Measurements from ENCODE around the gene SLC9B1. TPM values are rescaled to one million over a fixed set of nuclear protein-coding genes. Genes with fewer than 3 reads are reported as not detected.
"Not testable (repeated sequence)": the region's sequence is repeated elsewhere in the genome, so short reads cannot be mapped to it uniquely, and the experiment has no call there.

Gene SLC9B1
- polyA plus RNA-seq, 6 donors from 2014 or later: 1.7 to 12.5 (median 2.6) TPM

GRCh38 chr4:102993985-102994384 lies 25.5 kb downstream of the SLC9B1 start:
- not testable (repeated sequence) for ATAC-seq (ENCODE audit: low read depth in 2 of 2)
- peaks cover 11 to 18% of the 10 kb centered on the region in 2 donors for H3K36me3 Mint-ChIP-seq
- H3K9me3 Mint-ChIP-seq: peaks cover 8 to 39% (median 21%) of the 10 kb centered on the region in 7 donors

GRCh38 chr4:102988429-102989020 lies 31.0 kb downstream of the SLC9B1 start:
- no peaks in the 10 kb centered on the region for H3K27me3 Mint-ChIP-seq
- no peak overlapping the region for H3K4me3 Mint-ChIP-seq
- H3K36me3 Mint-ChIP-seq: peaks cover 18 to 22% of the 10 kb centered on the region in 2 donors
- no peak for ATAC-seq (ENCODE audit: low read depth in 2 of 2)
- H3K4me1 Mint-ChIP-seq: no peaks in the 10 kb centered on the region
- no peak overlapping the region for H3K27ac Mint-ChIP-seq
- H3K9me3 Mint-ChIP-seq: peaks cover 0 to 11% (median 10%) of the 10 kb centered on the region in 7 donors
- no peak for DNase-seq

More at GRCh38 chr4:102993985-102994384, 25.5 kb downstream of the SLC9B1 start:
- not testable (repeated sequence) for H3K4me3 Mint-ChIP-seq, DNase-seq, H3K4me1 Mint-ChIP-seq, H3K27ac Mint-ChIP-seq, H3K27me3 Mint-ChIP-seq

DNA sequence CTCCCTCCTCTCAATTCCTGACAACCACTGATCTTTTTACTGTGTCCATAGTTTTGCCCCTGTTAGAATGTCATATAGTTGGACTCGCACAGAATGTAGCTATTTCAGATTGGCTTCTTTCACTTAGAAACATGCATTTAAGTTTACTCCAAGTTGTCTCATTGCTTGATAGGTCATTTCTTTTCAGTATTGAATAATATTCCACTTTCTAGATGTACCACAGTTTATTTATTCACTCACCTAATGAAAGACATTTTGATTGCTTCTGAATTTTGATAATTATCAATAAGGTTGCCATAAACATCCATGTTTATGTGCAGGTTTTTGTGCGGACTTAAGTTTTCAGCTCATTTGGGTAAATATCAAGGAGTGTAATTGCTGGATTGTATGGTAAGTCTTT lies 38.5 kb downstream of the SLC9B1 start:
- no peaks in the 10 kb centered on the region for H3K27me3 Mint-ChIP-seq
- peaks cover 5 to 19% (median 8%) of the 10 kb centered on the region in 7 donors for H3K9me3 Mint-ChIP-seq
- H3K4me1 Mint-ChIP-seq: no peaks in the 10 kb centered on the region
- ATAC-seq (ENCODE audit: low read depth in 2 of 2) (no peak), DNase-seq (no peak)
- peaks cover 13 to 27% of the 10 kb centered on the region in 2 donors for H3K36me3 Mint-ChIP-seq
- H3K27ac Mint-ChIP-seq: no peak overlapping the region
- no peak overlapping the region for H3K4me3 Mint-ChIP-seq

- H3K4me1 Mint-ChIP-seq; DNase-seq; ATAC-seq (ENCODE audit: low read depth in 2 of 2); H3K4me3 Mint-ChIP-seq; H3K27me3 Mint-ChIP-seq: not testable (repeated sequence)
- H3K9me3 Mint-ChIP-seq: peaks cover 3 to 18% (median 11%) of the 10 kb centered on the region in 7 donors
- H3K36me3 Mint-ChIP-seq: peaks cover 6 to 14% of the 10 kb centered on the region in 2 donors
- peak overlapping the region in 1 of 6 donors; percentile 47 for H3K27ac Mint-ChIP-seq
Observed at GRCh38 chr4:102961813-102962212, 57.7 kb downstream of the SLC9B1 start.

GRCh38 chr4:102959496-102959895 lies 60.0 kb downstream of the SLC9B1 start:
- Mint-ChIP-seq H3K27me3 (no peaks in the 10 kb centered on the region), H3K9me3 (peaks cover 4 to 34% (median 17%) of the 10 kb centered on the region in 7 donors), H3K36me3 (peaks cover 19 to 26% of the 10 kb centered on the region in 2 donors), H3K4me3 (no peak overlapping the region), H3K27ac (no peak overlapping the region), H3K4me1 (no peaks in the 10 kb centered on the region)
- ATAC-seq (ENCODE audit: low read depth in 2 of 2): no peak
- DNase-seq: no peak

GRCh38 chr4:102945066-102945465 lies 74.4 kb downstream of the SLC9B1 start:
- DNase-seq: no peak
- no peak overlapping the region for H3K27ac Mint-ChIP-seq
- peaks cover 21 to 22% of the 10 kb centered on the region in 2 donors for H3K36me3 Mint-ChIP-seq
- no peaks in the 10 kb centered on the region for H3K27me3 Mint-ChIP-seq
- ATAC-seq (ENCODE audit: low read depth in 2 of 2): no peak
- H3K4me3 Mint-ChIP-seq: no peak overlapping the region
- H3K9me3 Mint-ChIP-seq: peaks cover 0 to 17% (median 9%) of the 10 kb centered on the region in 7 donors
- H3K4me1 Mint-ChIP-seq: no peaks in the 10 kb centered on the region

DNA sequence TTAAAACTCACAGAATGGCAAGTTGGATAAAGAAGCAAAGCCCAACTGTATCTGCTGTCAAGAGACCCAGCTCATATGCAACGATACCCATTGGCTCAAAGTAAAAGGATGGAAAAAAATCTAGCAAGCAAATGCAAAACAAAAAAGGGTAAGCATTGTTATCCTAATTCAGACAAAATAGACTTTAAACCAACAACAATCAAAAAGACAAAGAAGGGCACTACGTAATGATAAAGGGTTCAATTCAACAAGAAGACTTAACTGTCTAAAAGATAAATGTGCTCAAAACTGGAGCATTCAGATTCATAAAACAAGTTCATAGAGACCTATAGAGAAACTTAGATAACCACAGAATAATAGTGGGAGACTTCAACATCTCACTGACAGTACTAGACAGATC lies 81.4 kb downstream of the SLC9B1 start:
- Mint-ChIP-seq H3K9me3 (peaks cover 0 to 17% (median 11%) of the 10 kb centered on the region in 7 donors), H3K36me3 (peaks cover 16 to 21% of the 10 kb centered on the region in 2 donors), H3K27ac (peak overlapping the region in 1 of 6 donors; percentile 41)
- not testable (repeated sequence) for H3K4me3 Mint-ChIP-seq; ATAC-seq (ENCODE audit: low read depth in 2 of 2); DNase-seq; H3K27me3 Mint-ChIP-seq; H3K4me1 Mint-ChIP-seq

- ATAC-seq (ENCODE audit: low read depth in 2 of 2): no peak
- Mint-ChIP-seq H3K36me3 (peaks cover under 1 to 12% of the 10 kb centered on the region in 2 donors), H3K9me3 (peaks cover 0 to 5% (median 0%) of the 10 kb centered on the region in 7 donors), H3K4me1 (no peaks in the 10 kb centered on the region), H3K27ac (no peak overlapping the region), H3K27me3 (no peaks in the 10 kb centered on the region), H3K4me3 (no peak overlapping the region)
- DNase-seq: no peak
Observed at GRCh38 chr4:102935716-102936115, 83.8 kb downstream of the SLC9B1 start.

DNA sequence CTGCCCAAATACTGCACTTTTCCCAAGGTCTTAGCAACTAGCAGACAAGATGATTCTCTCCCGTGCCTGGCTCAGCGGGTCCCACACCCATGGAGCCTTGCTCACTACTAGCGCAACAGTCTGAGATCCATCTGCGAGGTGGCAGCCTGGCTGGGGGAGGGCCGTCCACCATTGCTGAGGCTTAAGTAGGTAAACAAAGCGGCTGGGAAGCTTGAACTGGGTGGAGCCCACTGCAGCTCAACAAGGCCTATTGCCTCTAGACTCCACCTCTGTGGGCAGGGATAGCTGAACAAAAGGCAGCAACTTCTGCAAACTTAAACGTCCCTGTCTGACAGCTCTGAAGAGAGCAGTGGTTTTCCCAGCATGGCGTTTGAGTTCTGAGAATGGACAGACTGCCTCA lies 99.8 kb downstream of the SLC9B1 start:
- Mint-ChIP-seq H3K36me3 (peaks cover 26 to 51% of the 10 kb centered on the region in 2 donors), H3K9me3 (peaks cover 19 to 44% (median 38%) of the 10 kb centered on the region in 7 donors)
- not testable (repeated sequence) for H3K4me1 Mint-ChIP-seq; H3K27me3 Mint-ChIP-seq; ATAC-seq (ENCODE audit: low read depth in 2 of 2); H3K27ac Mint-ChIP-seq; DNase-seq; H3K4me3 Mint-ChIP-seq

- Mint-ChIP-seq H3K9me3 (peaks cover 24 to 53% (median 42%) of the 10 kb centered on the region in 7 donors), H3K36me3 (peaks cover 34 to 60% of the 10 kb centered on the region in 2 donors), H3K27ac (no peak overlapping the region), H3K4me1 (no peaks in the 10 kb centered on the region), H3K4me3 (no peak overlapping the region), H3K27me3 (no peaks in the 10 kb centered on the region)
- no peak for DNase-seq
- ATAC-seq (ENCODE audit: low read depth in 2 of 2): no peak
Observed at GRCh38 chr4:102918859-102919258, 100.6 kb downstream of the SLC9B1 start.

DNA sequence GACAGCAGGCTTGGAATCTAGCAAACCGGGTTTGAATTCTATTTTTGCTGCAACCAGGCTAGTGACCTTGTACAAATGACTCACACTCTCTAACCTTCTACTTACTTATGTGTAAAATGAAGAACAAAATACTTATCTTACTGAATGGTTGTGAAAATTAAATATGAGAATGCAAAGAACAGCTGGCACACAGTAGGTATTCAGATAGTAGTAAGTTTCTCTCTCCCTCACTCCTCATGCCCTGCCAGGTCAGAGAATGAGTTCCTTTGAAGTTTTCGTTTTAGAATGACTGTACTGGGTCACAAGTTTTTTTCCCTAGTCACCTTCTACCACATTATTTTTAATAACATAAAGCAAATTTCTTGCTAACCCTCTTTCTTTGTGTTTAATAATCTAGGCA lies 117.7 kb downstream of the SLC9B1 start:
- no peak for DNase-seq

DNA sequence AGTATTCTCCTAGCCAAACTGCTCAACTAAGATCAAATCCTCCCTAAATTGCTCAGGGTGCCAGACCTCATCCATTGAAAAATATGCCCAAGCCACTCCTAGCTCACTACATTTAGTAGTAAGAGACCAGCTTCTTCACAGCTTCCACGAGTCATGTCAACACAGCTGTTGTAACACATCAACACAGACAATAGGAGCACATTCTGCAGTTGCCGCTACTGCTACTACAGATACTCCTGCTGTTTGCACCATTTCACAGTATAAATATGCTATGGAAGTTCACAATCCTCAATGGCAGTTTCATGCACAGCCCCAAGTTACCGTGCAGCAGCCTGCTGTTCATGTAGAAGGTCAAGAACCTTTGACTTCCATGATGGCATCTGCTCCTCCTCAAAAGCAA lies 121.9 kb downstream of the SLC9B1 start:
- not testable (repeated sequence) for H3K27ac Mint-ChIP-seq; ATAC-seq (ENCODE audit: low read depth in 2 of 2); H3K27me3 Mint-ChIP-seq; H3K9me3 Mint-ChIP-seq; H3K36me3 Mint-ChIP-seq; DNase-seq; H3K4me3 Mint-ChIP-seq; H3K4me1 Mint-ChIP-seq

More for the DNA sequence above, 117.7 kb downstream of the SLC9B1 start:
- H3K4me3 Mint-ChIP-seq: no peak overlapping the region
- H3K4me1 Mint-ChIP-seq: no peaks in the 10 kb centered on the region
- no peaks in the 10 kb centered on the region for H3K9me3 Mint-ChIP-seq
- no peaks in the 10 kb centered on the region for H3K27me3 Mint-ChIP-seq
- H3K36me3 Mint-ChIP-seq: no peaks in the 10 kb centered on the region
- H3K27ac Mint-ChIP-seq: no peak overlapping the region
- ATAC-seq (ENCODE audit: low read depth in 2 of 2): no peak

DNA sequence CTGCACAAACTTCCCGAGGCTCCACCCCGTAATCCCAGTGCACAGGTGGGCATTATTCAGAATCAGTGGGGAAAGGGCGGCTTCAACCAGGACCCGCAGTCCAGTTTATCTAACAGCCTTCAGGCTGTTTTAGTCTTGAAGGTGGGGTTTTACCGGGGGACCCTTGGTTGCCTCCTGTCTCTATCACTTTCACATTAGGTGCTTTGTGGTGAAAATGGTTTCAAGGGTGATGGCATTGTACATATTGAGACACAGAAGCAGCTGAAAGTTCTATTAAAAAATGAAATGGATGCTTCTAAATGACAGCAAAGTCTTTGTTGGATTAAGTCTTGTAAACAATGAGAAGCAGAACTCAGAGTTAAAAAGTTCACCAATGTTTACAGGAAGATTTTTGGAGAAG lies 123.0 kb downstream of the SLC9B1 start:
- not testable (repeated sequence) for DNase-seq; H3K36me3 Mint-ChIP-seq; H3K27ac Mint-ChIP-seq; H3K4me1 Mint-ChIP-seq; ATAC-seq (ENCODE audit: low read depth in 2 of 2); H3K9me3 Mint-ChIP-seq; H3K27me3 Mint-ChIP-seq; H3K4me3 Mint-ChIP-seq

DNA sequence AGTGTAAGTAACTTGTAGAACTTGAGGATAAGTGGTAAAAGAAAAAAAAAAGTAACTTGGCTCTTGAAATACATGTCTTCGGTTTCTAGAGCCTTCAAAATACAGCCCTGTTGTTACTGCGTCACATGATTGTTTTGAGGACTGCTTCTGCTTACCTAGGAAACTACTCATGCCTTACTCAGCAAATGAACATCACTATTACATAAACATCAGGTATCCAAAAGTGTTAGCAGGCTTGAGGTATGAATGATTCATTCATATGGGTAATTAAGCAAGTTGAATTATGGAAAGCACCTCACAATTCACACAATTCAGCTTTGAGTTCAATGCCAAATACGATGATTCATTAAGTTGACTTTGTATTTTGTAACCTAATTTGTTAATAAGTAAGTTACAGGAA lies 129.6 kb downstream of the SLC9B1 start:
- H3K4me3 Mint-ChIP-seq; H3K4me1 Mint-ChIP-seq; DNase-seq; H3K27me3 Mint-ChIP-seq; H3K27ac Mint-ChIP-seq; H3K36me3 Mint-ChIP-seq; H3K9me3 Mint-ChIP-seq; ATAC-seq (ENCODE audit: low read depth in 2 of 2): not testable (repeated sequence)

All from naive B cell (primary cell).